GM12875 (cell line): Measurements from ENCODE around the gene PRSS53.

Experiments used
- H3K4me3 ChIP-seq: one replicate; pipeline ENCODE4 v1.5.1; 2011; ENCODE audit warnings: low read depth, low read length, control low read depth
- CTCF ChIP-seq: IDR thresholded peaks from 2 replicates; pipeline ENCODE4 v1.5.1; 2011; ENCODE audit warnings: low read depth, mild to moderate bottlenecking, control low read depth, inconsistent platforms, low read length, moderate library complexity, borderline replicate concordance; ENCODE audit not compliant: insufficient read depth

The PRSS53 gene

GRCh38 chr16:31133046-31133501, 44.3 kb upstream of the PRSS53 start:
- no peak for TF ChIP-seq CTCF
- no peak overlapping the region for H3K4me3 ChIP-seq

- TF ChIP-seq CTCF = no peak
- H3K4me3 ChIP-seq = no peak overlapping the region
Measured at GRCh38 chr16:31132303-31132979, 43.7 kb upstream of the PRSS53 start.

- no peak overlapping the region for H3K4me3 ChIP-seq
- TF ChIP-seq CTCF = no peak
Measured at GRCh38 chr16:31131841-31132271, 43.1 kb upstream of the PRSS53 start.

GRCh38 chr16:31131416-31131815, 42.7 kb upstream of the PRSS53 start:
- H3K4me3 ChIP-seq = no peak overlapping the region
- no peak for TF ChIP-seq CTCF

GRCh38 chr16:31130899-31131298, 42.2 kb upstream of the PRSS53 start:
- no peak overlapping the region for H3K4me3 ChIP-seq
- TF ChIP-seq CTCF = no peak

- H3K4me3 ChIP-seq = no peak overlapping the region
- no peak for TF ChIP-seq CTCF
Measured at GRCh38 chr16:31130336-31130891, 41.7 kb upstream of the PRSS53 start.
